GM19467 (cell line): Measurements from ENCODE around the gene ITIH3.
A peak's percentile ranks its signal among the peaks of the same experiment; 100 is the strongest.

ENCODE experiments used
- ATAC-seq: cut with Tn5 transposase; IDR thresholded peaks from one replicate; pipeline ENCODE4 v1.9.1; 2021; ENCODE audit warnings: mild to moderate bottlenecking, moderate library complexity; ENCODE audit not compliant: unreplicated experiment

Gene ITIH3

DNA sequence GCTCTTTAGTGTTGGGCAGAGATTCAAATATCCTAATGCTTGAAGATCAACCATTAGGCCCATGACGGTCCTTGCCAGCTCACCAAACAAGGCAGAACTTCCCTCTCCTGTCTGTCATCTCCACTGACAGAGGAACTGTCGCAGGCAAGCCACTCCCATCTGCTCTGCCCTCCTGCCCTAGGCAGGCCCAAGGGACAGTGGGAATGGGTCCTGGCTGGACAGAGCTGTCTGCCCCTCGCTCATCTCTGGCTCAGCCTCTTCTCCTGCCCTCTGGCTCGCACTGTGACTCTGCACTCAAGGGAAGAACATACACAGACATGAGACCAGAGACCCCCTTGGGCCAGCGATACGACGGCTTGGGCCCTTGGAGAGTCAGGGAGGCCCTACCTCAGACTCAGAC, 47.8 kb downstream of the ITIH3 start:
- no peak for ATAC-seq

- no peak for ATAC-seq
These were observed 48.7 kb downstream of the ITIH3 start for GRCh38 chr3:52843108-52843865.

- ATAC-seq: no peak
These were observed 49.3 kb downstream of the ITIH3 start for GRCh38 chr3:52843881-52844280.

DNA sequence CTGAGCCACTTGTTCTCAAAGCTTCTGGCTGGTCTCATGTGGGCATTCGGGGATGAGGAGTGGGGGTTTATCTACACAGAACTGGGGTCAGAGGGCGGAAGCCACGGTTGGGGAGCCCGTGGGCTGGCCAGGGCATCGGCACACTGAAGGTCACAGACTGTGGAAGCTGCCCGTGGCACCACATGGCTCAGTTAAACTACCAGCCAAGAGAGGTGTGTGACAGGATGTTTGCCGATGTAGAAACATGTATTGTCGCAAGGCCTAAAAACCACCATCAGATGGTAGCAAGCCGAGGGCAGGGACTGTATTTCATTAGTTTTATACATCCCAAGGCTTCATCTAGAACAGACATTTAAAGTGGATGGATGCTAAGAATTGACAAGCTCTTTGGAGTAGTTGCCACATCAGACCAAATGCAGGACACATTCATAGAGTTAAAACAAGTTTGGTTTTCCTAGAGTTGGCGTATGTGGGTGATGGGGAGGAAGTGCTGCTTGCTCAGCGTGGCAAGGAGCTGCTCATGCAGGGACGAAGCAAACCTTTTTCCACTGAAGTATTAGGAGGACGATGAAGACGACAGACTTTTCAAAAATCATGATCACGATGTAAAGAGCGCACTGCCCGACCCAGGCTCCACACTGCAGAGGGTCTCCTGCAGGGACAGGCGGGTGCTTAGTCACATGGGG, 49.8 kb downstream of the ITIH3 start:
- ATAC-seq: no peak

GRCh38 chr3:52845157-52845556, 50.6 kb downstream of the ITIH3 start:
- no peak for ATAC-seq

DNA sequence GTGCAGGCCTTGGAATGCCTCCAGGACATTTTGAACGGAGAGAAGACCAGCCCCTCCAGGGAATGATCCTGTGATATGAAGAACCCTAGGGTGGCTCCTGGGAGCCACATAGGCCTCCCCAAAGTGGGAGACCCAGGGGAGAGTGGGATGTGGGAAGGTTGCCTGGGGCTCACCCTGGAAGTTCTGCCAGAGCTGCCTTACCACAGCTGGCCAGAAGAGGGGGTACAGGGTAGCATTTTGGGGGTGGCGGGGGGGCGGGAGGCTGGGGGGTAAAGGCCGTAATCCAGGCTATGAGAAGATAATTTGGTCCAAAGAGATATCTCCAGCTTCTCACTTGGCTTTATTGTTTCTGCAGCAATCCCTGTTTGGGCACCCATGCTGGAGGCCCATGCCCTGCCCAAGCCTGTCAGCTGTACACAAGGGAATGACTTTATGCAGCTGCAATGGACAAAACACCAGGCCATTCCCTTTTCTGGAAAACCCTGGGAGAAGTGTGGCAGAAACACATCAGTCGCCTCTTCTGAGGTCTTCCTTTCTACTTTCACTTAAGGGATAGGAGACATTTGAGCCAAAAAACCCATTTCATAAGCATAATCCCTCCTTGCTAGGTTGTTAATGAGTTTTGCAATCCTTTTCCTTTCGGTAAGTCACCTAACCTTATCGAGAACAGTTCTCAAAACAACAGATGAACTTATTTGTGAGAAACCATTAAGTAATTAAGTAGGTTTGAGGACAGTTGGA, 51.3 kb downstream of the ITIH3 start:
- no peak for ATAC-seq

DNA sequence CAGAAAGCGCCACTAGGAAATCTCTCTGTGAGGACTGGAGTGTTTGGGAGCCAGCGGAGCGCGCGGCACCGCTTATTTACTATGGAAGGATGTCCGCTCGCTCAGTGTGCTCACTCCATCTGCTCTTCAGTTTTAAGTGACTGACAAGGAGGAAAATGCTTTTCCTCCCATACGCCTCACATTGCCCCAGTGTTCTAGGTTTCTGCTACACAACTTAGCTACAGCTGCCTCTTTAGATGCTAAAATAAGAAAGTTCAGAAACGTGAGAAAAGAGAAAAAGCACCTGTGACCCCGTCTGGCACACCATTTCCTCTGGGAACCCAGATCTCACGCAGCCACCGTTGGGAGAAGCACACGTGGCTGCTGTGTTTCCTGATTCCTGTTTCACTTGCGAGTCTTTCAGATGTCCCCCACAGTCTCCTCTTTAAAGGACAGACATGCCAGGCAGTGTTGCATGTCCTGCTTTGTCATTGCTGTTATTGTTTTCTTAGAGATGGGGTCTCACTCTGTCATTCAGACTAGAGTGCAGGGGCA, 51.9 kb downstream of the ITIH3 start:
- no peak for ATAC-seq

DNA sequence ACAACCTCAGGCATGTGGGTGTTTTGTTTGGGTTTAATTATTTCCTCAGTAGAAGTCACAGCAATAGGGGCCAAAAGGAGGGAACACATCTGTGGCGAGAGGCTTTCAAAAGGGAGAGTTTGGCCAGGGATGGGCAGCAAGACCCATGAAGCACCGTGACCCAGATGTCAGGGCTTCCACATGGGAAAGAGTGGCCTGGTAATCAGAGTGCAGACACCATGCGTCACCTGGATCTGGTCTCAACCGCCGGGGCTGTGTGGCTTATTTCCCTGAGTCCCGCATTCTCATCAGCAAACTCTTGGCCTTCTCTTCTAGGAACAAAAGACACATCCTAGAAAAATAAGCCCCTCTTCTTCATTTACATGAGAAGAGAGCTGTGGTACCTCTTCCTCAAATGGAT, 52.6 kb downstream of the ITIH3 start:
- ATAC-seq: no peak

DNA sequence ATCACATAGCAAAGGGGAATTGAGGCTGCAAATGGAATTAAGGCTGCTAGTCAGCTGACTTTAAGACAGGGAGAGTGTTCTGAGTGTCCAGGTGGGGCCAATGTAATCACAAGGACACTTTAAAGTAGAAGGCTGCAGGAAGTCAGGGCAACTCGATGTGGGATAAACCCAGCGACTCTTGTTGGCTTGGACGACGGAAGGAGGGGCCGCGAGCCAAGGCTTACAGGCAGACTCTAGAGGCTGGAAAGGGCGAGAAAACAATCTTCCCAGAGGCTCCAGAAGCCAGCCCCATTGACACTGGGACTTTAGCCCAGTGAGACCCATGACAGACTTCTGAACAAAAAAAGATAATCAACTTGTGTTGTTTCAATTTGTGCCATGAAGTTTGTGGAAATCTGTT, 53.1 kb downstream of the ITIH3 start:
- ATAC-seq: no peak

- no peak for ATAC-seq
These were observed 54.0 kb downstream of the ITIH3 start for GRCh38 chr3:52848617-52849016.

GRCh38 chr3:52849656-52850055, 55.1 kb downstream of the ITIH3 start:
- no peak for ATAC-seq

DNA sequence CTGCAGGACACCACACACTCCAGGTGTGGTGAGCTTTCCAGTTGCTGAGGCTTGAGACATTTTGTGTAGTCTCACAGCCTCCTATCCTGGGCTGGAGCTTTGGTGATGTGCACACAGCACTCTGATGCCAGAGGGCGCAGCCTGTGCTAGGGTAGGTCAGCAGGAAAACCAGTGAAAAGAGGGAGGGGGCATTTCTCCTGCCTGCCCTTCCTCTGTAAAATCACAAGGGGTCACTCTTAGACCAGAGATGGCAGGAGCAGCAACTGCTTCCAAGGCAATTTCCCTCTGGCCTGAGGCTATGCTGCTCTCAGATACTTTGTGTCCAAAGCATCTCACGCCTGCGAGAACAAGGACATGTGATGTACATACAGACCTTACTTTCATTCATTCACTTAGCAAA, 56.8 kb downstream of the ITIH3 start:
- ATAC-seq: peak; percentile 49

DNA sequence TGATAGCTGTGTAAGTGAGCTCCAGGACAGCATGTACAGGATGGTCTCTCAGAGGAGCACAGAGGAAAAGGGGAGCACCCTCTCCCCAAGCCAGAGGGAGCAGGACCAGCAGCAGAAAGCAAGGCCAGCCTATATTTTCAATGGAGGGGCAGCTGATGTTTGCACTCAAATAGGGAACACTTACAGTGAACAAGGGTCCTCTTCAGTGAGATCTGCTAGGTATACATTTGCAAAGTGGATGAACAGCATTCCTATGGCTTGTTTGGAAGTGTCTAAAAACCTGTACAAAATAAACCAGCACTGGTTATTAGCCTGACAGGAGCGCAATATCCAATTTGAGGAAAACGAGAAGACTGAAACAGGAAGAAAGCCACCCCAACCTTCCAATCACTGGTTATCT, 57.8 kb downstream of the ITIH3 start:
- ATAC-seq: no peak

- ATAC-seq: no peak
These were observed 59.4 kb downstream of the ITIH3 start for GRCh38 chr3:52854013-52854412.

- no peak for ATAC-seq
These were observed 62.1 kb downstream of the ITIH3 start for GRCh38 chr3:52856666-52857065.

GRCh38 chr3:52857133-52857532, 62.5 kb downstream of the ITIH3 start:
- ATAC-seq: no peak

DNA sequence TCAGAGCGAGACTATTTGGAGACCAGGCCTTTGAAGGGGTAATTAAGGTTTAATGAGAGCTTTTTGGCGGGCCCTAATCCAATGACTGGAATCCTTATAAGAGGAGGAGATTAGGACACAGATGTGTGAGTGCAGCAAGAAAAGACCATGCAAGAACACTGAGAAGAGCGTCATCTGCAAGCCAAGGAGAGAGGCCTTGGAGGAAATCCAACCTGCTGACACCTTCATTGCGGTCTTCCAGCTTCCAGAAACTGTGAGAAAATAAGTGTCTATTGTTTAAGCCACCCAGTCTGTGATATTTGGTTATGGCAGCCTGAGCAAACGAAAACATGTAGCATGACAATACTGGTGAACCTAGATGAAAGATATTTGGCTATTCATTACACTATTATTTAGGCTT, 63.3 kb downstream of the ITIH3 start:
- no peak for ATAC-seq
